ENCODE data around the gene BFSP2. TPM values are rescaled to one million over a fixed set of nuclear protein-coding genes. Genes with fewer than 3 reads are reported as not detected.

BFSP2 gene
- total and polyA plus RNA-seq, 2 experiments from 2014 or later: not detected

- H2AFZ ChIP-seq: peak overlapping the region; percentile 87
- H3K27me3 ChIP-seq (replicated peaks; ENCODE audit: insufficient read depth): no peaks in the 10 kb centered on the region
- H3K36me3 ChIP-seq (ENCODE audit: low read depth): no peaks in the 10 kb centered on the region
- H3K4me3 ChIP-seq: peak overlapping the region; percentile 56
- peak overlapping the region; percentile 50 for H3K27ac ChIP-seq
- in situ Hi-C loops (cut with MboI): no loop called here
- peaks cover 15% of the 10 kb centered on the region; the same call in 1 of the 2 replicates for H3F3A ChIP-seq (ENCODE audit: insufficient read depth)
- WGBS, 2 experiments (ENCODE audit: low coverage in 1 of 2, low lambda C conversion rate in 2 of 2, missing lambda C conversion rate in 2 of 2): 10 to 12% methylated on average over 14 to 17 of the region's 17 CpGs
- no peaks in the 10 kb centered on the region for H3K9me3 ChIP-seq (ENCODE audit: low read depth)
- TF ChIP-seq EZH2 (IDR thresholded peaks at IDR 0.05; ENCODE audit: insufficient read depth, poor library complexity, severe bottlenecking) (no peak), EZH2phosphoT487 (IDR thresholded peaks at IDR 0.05; ENCODE audit: insufficient read depth, low read depth) (no peak)
- peaks cover 20% of the 10 kb centered on the region for H3K4me1 ChIP-seq (ENCODE audit: insufficient read depth)
- no peaks in the 10 kb centered on the region for H3K79me2 ChIP-seq (ENCODE audit: insufficient read depth)
- DNase-seq: peak; percentile 66
- H3K4me2 ChIP-seq (ENCODE audit: unreplicated experiment): peak overlapping the region; percentile 79
- peak overlapping the region; percentile 69 for H3K9ac ChIP-seq
- H3K9me2 ChIP-seq (ENCODE audit: insufficient read depth): no peaks in the 10 kb centered on the region
- H4K20me1 ChIP-seq (ENCODE audit: insufficient read depth): no peaks in the 10 kb centered on the region
These were observed 13.5 kb downstream of the BFSP2 start for GRCh38 chr3:133413161-133414020.

DNA sequence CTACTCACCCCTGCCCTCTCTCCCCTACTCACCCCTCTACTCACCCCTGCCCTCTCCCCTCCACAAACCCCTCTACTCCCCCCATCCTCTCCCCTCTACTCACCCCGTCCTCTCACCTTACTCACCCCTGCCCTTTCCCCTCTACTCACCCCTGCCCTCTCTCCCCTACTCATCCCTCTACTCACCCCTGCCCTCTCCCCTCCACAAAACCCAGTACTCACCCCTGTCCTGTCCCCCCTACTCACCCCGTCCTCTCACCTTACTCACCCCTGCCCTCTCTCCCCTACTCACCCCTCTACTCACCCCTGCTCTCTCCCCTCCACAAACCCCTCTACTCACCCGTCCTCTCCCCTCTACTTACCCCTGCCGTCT is 14.2 kb downstream of the BFSP2 start:
- DNase-seq: no peak
- H3K9me2 ChIP-seq (ENCODE audit: insufficient read depth): no peaks in the 10 kb centered on the region
- WGBS, 2 experiments (ENCODE audit: low coverage in 1 of 2, low lambda C conversion rate in 2 of 2, missing lambda C conversion rate in 2 of 2): 77% methylated on average over 4 of the region's 4 CpGs; no CpG with 5 or more reads in 1 of the 2 experiments
- H3K4me3 ChIP-seq: no peak overlapping the region
- in situ Hi-C loops (cut with MboI): no loop called here
- TF ChIP-seq EZH2 (IDR thresholded peaks at IDR 0.05; ENCODE audit: insufficient read depth, poor library complexity, severe bottlenecking) (no peak), EZH2phosphoT487 (IDR thresholded peaks at IDR 0.05; ENCODE audit: insufficient read depth, low read depth) (no peak)
- no peak overlapping the region for H3K27ac ChIP-seq
- peaks cover 10% of the 10 kb centered on the region; the same call in 1 of the 2 replicates for H3F3A ChIP-seq (ENCODE audit: insufficient read depth)
- peak overlapping the region; percentile 79 for H3K4me2 ChIP-seq (ENCODE audit: unreplicated experiment)
- no peaks in the 10 kb centered on the region for H3K9me3 ChIP-seq (ENCODE audit: low read depth)
- no peak overlapping the region for H2AFZ ChIP-seq
- H4K20me1 ChIP-seq (ENCODE audit: insufficient read depth): no peaks in the 10 kb centered on the region
- H3K9ac ChIP-seq: no peak overlapping the region
- peaks cover 15% of the 10 kb centered on the region; the same call in 1 of the 2 replicates for H3K4me1 ChIP-seq (ENCODE audit: insufficient read depth)
- no peaks in the 10 kb centered on the region for H3K36me3 ChIP-seq (ENCODE audit: low read depth)
- no peaks in the 10 kb centered on the region for H3K79me2 ChIP-seq (ENCODE audit: insufficient read depth)
- H3K27me3 ChIP-seq (replicated peaks; ENCODE audit: insufficient read depth): no peaks in the 10 kb centered on the region

DNA sequence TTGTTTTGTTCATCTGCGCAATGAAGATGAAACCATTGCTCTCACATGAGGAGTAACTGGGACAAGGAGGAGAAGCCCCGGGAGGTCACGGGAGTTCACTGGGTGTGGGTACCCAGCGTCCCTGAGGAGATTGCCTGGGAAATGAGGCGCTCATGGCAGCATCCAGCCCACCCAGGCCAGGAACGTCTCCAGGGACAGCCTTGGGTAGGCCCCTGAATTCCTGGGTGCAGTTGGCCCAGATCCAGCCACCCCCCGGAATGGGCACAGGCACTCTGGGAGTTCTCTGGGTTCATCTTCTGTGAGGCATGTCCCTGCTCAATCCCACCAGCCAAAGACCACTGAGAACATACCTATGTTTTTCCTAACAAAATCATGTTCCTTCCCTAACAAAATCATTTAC is 18.5 kb downstream of the BFSP2 start:
- TF ChIP-seq EZH2 (IDR thresholded peaks at IDR 0.05; ENCODE audit: insufficient read depth, poor library complexity, severe bottlenecking) (no peak), EZH2phosphoT487 (IDR thresholded peaks at IDR 0.05; ENCODE audit: insufficient read depth, low read depth) (no peak)
- no peaks in the 10 kb centered on the region for H4K20me1 ChIP-seq (ENCODE audit: insufficient read depth)
- peaks cover 5% of the 10 kb centered on the region; the same call in 1 of the 2 replicates for H3F3A ChIP-seq (ENCODE audit: insufficient read depth)
- H3K4me3 ChIP-seq: no peak overlapping the region
- no peaks in the 10 kb centered on the region for H3K79me2 ChIP-seq (ENCODE audit: insufficient read depth)
- no peak overlapping the region for H3K9ac ChIP-seq
- no peaks in the 10 kb centered on the region for H3K9me3 ChIP-seq (ENCODE audit: low read depth)
- H3K9me2 ChIP-seq (ENCODE audit: insufficient read depth): no peaks in the 10 kb centered on the region
- in situ Hi-C loops (cut with MboI): no loop called here
- H3K36me3 ChIP-seq (ENCODE audit: low read depth): no peaks in the 10 kb centered on the region
- no peak overlapping the region for H2AFZ ChIP-seq
- WGBS, 2 experiments (ENCODE audit: low coverage in 1 of 2, low lambda C conversion rate in 2 of 2, missing lambda C conversion rate in 2 of 2): 63 to 74% methylated on average over 7 of the region's 7 CpGs
- H3K4me2 ChIP-seq (ENCODE audit: unreplicated experiment): no peak overlapping the region
- no peak overlapping the region for H3K27ac ChIP-seq
- 0 out of 2 replicates have a peak, but pooled peaks cover 4% of the 10 kb centered on the region for H3K4me1 ChIP-seq (ENCODE audit: insufficient read depth)
- no peak for DNase-seq
- no peaks in the 10 kb centered on the region; the same call in 1 of the 2 replicates for H3K27me3 ChIP-seq (replicated peaks; ENCODE audit: insufficient read depth)

GRCh38 chr3:133419151-133419909 is 19.5 kb downstream of the BFSP2 start:
- 73 to 74% methylated on average over 15 of the region's 15 CpGs for WGBS, 2 experiments (ENCODE audit: low coverage in 1 of 2, low lambda C conversion rate in 2 of 2, missing lambda C conversion rate in 2 of 2)

More at GRCh38 chr3:133419151-133419909, 19.5 kb downstream of the BFSP2 start:
- in situ Hi-C loops (cut with MboI): no loop called here
- Histone ChIP-seq H3K27me3 (replicated peaks; ENCODE audit: insufficient read depth) (no peaks in the 10 kb centered on the region; the same call in 1 of the 2 replicates), H3K4me2 (ENCODE audit: unreplicated experiment) (no peak overlapping the region), H3F3A (ENCODE audit: insufficient read depth) (no peaks in the 10 kb centered on the region), H3K9me2 (ENCODE audit: insufficient read depth) (no peaks in the 10 kb centered on the region), H3K9me3 (ENCODE audit: low read depth) (no peaks in the 10 kb centered on the region), H2AFZ (no peak overlapping the region), H3K9ac (no peak overlapping the region), H3K4me1 (ENCODE audit: insufficient read depth) (no peaks in the 10 kb centered on the region), H3K27ac (no peak overlapping the region), H3K4me3 (no peak overlapping the region), H3K79me2 (ENCODE audit: insufficient read depth) (no peaks in the 10 kb centered on the region), H4K20me1 (ENCODE audit: insufficient read depth) (no peaks in the 10 kb centered on the region), H3K36me3 (ENCODE audit: low read depth) (no peaks in the 10 kb centered on the region)
- TF ChIP-seq EZH2 (IDR thresholded peaks at IDR 0.05; ENCODE audit: insufficient read depth, poor library complexity, severe bottlenecking) (no peak), EZH2phosphoT487 (IDR thresholded peaks at IDR 0.05; ENCODE audit: insufficient read depth, low read depth) (no peak)
- no peak for DNase-seq

Data from GM23248 (cell line).